BLaER1 treated with 17β-estradiol and CSF1 and Interleukin-3, amounts not matched to agents 10 nM and 100 nM (cell line): ENCODE data around the gene SPIB.

ENCODE experiments used
- H3K27ac ChIP-seq, 11 experiments: shearing (Covaris generic); formaldehyde crosslinking; 2 replicates each; pipeline ENCODE4 v1.8.1; 2022
- H3K27me3 ChIP-seq, 11 experiments: shearing (Covaris generic); formaldehyde crosslinking; 2 replicates each; pipeline ENCODE4 v1.8.1; 2022
- H3K36me3 ChIP-seq, 11 experiments: shearing (Covaris generic); formaldehyde crosslinking; 2 replicates each; pipeline ENCODE4 v1.8.1; 2022
- H3K4me1 ChIP-seq, 10 experiments: shearing (Covaris generic); formaldehyde crosslinking; 2 replicates each; pipeline ENCODE4 v1.8.1; 2022
- H3K4me2 ChIP-seq, 11 experiments: shearing (Covaris generic); formaldehyde crosslinking; 2 replicates each; pipeline ENCODE4 v1.8.1; 2022
- H3K4me3 ChIP-seq, 10 experiments: shearing (Covaris generic); formaldehyde crosslinking; 2 replicates each; pipeline ENCODE4 v1.8.1; 2022
- H3K9ac ChIP-seq, 11 experiments: shearing (Covaris generic); formaldehyde crosslinking; 2 replicates each; pipeline ENCODE4 v1.8.1; 2022
- H3K9me3 ChIP-seq, 11 experiments: shearing (Covaris generic); formaldehyde crosslinking; replicated peaks in 1 of 11; 2 replicates each; pipeline ENCODE4 v1.8.1; 2022
- H4K20me1 ChIP-seq, 11 experiments: shearing (Covaris generic); formaldehyde crosslinking; 2 replicates each; pipeline ENCODE4 v1.8.1; 2022
- Cebpa-rat ChIP-seq, 11 experiments: shearing (Covaris generic); IDR thresholded peaks; 2 replicates each; pipeline ENCODE4 v1.8.1; 2022

The SPIB gene

GRCh38 chr19:50479761-50480251 is 61.1 kb downstream of the SPIB start:
- no peaks in the 10 kb centered on the region for H3K36me3 ChIP-seq
- H3K9ac ChIP-seq: peak overlapping the region in 2 of 11 experiments; percentile 35 to 37; a peak in 1 of 22 replicates
- no peaks in the 10 kb centered on the region for H3K9me3 ChIP-seq
- H3K4me2 ChIP-seq: peak overlapping the region in 5 of 11 experiments; percentile 1 to 35 (median 15); a peak in 5 of 22 replicates
- H3K27ac ChIP-seq: peak overlapping the region in 1 of 11 experiments; percentile 42; a peak in 1 of 22 replicates
- no peak overlapping the region for H3K4me3 ChIP-seq
- peaks cover 0 to 40% (median 28%) of the 10 kb centered on the region in 10 experiments; a peak in 17 of 20 replicates for H3K4me1 ChIP-seq
- TF ChIP-seq Cebpa-rat (IDR thresholded peaks at IDR 0.05): no peak
- no peaks in the 10 kb centered on the region; a peak in 2 of 22 replicates for H4K20me1 ChIP-seq
- H3K27me3 ChIP-seq: peaks cover 25 to 39% (median 36%) of the 10 kb centered on the region in 11 experiments

- H4K20me1 ChIP-seq: no peaks in the 10 kb centered on the region; a peak in 2 of 22 replicates
- no peak overlapping the region for H3K4me3 ChIP-seq
- H3K9ac ChIP-seq: peak overlapping the region in 4 of 11 experiments; percentile 37 to 55 (median 43); a peak in 5 of 22 replicates
- H3K27me3 ChIP-seq: peaks cover 25 to 32% (median 30%) of the 10 kb centered on the region in 11 experiments
- H3K36me3 ChIP-seq: no peaks in the 10 kb centered on the region
- peaks cover 0 to 47% (median 34%) of the 10 kb centered on the region in 10 experiments; a peak in 19 of 20 replicates for H3K4me1 ChIP-seq
- H3K27ac ChIP-seq: peak overlapping the region in 5 of 11 experiments; percentile 22 to 49 (median 42); a peak in 4 of 22 replicates
- H3K4me2 ChIP-seq: peak overlapping the region in 4 of 11 experiments; percentile 19 to 44 (median 22); a peak in 3 of 22 replicates
- no peaks in the 10 kb centered on the region for H3K9me3 ChIP-seq
- TF ChIP-seq Cebpa-rat (IDR thresholded peaks at IDR 0.05): no peak
Measured at GRCh38 chr19:50480281-50481111, 61.8 kb downstream of the SPIB start.
